Mucosa of descending colon (tissue), 3 donors: ENCODE results near the gene PPA1. TPM values are rescaled to one million over a fixed set of nuclear protein-coding genes. Genes with fewer than 3 reads are reported as not detected.
"Not testable (repeated sequence)": the region's sequence is repeated elsewhere in the genome, so short reads cannot be mapped to it uniquely, and the experiment has no call there.

ENCODE experiments used
- ATAC-seq: fragments of 200-7000 bp; cut with Tn5 transposase; one replicate; pipeline ENCODE4 v1.9.1; 2020; ENCODE audit warnings: mild to moderate bottlenecking, moderate library complexity
- DNase-seq, 3 donors: peaks; one replicate each; pipeline ENCODE4 v3.0.0-alpha.2; 2020
- H3K36me3 ChIP-seq: fragments of 200-600 bp; one replicate; pipeline ENCODE4 v1.8.0; 2021; ENCODE audit warnings: low read depth, mild to moderate bottlenecking
- H3K4me1 ChIP-seq: fragments of 200-600 bp; one replicate; pipeline ENCODE4 v1.8.0; 2021; ENCODE audit warnings: low read depth, mild to moderate bottlenecking
- H3K4me3 ChIP-seq: fragments of 200-600 bp; one replicate; pipeline ENCODE4 v1.8.0; 2021; ENCODE audit warnings: mild to moderate bottlenecking
- H3K9me3 ChIP-seq: fragments of 200-600 bp; one replicate; pipeline ENCODE4 v1.8.0; 2021; ENCODE audit warnings: mild to moderate bottlenecking
- intact Hi-C, 2 donors: fragments of 100-400 bp; cut with DNase I in 1 of 2; cut with micrococcal nuclease in 1 of 2; formaldehyde crosslinking; loops; one replicate each; pipeline versions ENCODE4 v1.11.0 to v1.11.1; 2022; cut with DNase I, micrococcal nuclease
- total RNA-seq, 3 donors: library from RNA; stranded (reverse); fragmentation: NEBNext Ultra II Directional in 2 of 3; extraction: Animal tissue kit (Norgen Biotek cat#: 25700) in 2 of 3; gene quantifications; one replicate each; pipeline versions ENCODE4 v1.2.1 to v1.2.4, GENCODE V29; 2021 to 2023
- TF ChIP-seq, protein P1 (sequence below): fragments of 200-600 bp; IDR thresholded peaks from one replicate; pipeline ENCODE4 v1.8.0; 2022; ENCODE audit warnings: antibody characterized with exemption, mild to moderate bottlenecking
- donor health status: DM: no; HTN: no; CAD: no; lungs with moderate emphysema.
- donor health status: DM: no; HTN: no; CAD: no.
- donor health status: DM: no; HTN: yes; CAD: no.

Gene PPA1
- total RNA-seq, 3 donors from 2014 or later: 97.1 to 166 (median 100) TPM

DNA sequence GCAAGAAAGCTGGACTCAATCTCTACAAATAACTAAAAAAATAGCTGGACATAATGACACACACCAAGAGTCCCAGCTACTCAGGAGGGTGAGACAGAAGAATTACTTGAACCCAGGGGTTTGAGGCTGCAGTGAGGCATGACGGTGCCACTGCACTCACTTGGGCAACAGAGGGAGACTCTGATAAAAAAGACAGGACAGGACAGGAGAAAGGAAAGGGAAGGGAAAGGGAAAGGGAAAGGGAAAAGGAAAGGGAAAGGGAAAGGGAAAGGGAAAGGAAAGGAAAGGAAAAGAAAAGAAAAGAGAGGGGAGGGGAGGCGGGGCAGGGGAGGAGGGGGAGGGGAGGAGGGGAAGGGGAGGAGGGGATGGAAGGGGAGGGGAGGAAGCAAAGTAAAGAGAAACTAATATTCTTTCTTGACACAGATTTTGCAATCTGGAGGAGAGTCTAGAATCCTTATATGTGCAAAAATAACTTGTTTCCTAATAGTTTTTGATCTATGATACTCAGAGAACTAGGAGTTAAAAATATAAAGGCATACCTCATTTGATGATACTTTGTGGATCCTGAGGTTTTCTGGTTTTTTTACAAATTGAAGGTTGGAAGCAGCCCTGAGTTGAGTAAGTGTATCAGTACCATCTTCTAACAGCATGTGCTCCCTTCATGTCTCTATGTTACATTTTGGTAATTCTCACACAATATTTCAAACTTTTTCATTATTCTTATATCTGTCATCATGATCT lies 70.9 kb downstream of the PPA1 start:
- H3K36me3 ChIP-seq: no peaks in the 10 kb centered on the region
- no peak for DNase-seq
- no peak overlapping the region for H3K4me3 ChIP-seq
- intact Hi-C loops: no loop called here
- no peaks in the 10 kb centered on the region for H3K9me3 ChIP-seq
- H3K4me1 ChIP-seq: peaks cover 7% of the 10 kb centered on the region
- no peak for ATAC-seq
- TF ChIP-seq, protein P1, sequence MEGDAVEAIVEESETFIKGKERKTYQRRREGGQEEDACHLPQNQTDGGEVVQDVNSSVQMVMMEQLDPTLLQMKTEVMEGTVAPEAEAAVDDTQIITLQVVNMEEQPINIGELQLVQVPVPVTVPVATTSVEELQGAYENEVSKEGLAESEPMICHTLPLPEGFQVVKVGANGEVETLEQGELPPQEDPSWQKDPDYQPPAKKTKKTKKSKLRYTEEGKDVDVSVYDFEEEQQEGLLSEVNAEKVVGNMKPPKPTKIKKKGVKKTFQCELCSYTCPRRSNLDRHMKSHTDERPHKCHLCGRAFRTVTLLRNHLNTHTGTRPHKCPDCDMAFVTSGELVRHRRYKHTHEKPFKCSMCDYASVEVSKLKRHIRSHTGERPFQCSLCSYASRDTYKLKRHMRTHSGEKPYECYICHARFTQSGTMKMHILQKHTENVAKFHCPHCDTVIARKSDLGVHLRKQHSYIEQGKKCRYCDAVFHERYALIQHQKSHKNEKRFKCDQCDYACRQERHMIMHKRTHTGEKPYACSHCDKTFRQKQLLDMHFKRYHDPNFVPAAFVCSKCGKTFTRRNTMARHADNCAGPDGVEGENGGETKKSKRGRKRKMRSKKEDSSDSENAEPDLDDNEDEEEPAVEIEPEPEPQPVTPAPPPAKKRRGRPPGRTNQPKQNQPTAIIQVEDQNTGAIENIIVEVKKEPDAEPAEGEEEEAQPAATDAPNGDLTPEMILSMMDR: no peak

DNA sequence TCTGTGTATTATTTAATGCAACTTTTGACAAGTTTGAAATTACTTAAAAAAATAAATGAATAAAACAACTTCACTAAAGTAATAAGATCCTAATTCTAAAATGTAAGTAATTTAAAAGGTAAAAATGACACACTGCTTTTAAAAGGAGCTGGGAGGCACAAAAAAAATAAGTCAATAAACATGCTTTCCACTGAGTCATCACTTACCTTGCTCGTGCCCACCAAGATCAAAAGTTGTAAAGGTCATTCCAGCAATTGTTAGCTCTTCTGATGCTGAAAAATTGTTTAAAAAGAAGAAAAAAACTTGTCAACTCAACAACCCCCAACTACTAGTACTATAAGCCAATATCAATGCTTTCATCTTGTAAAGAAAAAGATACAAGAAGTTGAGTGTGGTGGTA lies 72.4 kb downstream of the PPA1 start:
- ATAC-seq: no peak
- Histone ChIP-seq H3K36me3 (peaks cover 7% of the 10 kb centered on the region), H3K9me3 (no peaks in the 10 kb centered on the region), H3K4me1 (no peaks in the 10 kb centered on the region), H3K4me3 (no peak overlapping the region)
- TF ChIP-seq, protein P1: no peak
- intact Hi-C loops: no loop called here
- no peak for DNase-seq

- DNase-seq, H3K4me1 ChIP-seq, ATAC-seq, H3K36me3 ChIP-seq, H3K4me3 ChIP-seq, intact Hi-C loops, H3K9me3 ChIP-seq: not testable (repeated sequence)
Measured at GRCh38 chr10:70159366-70159765, 73.9 kb downstream of the PPA1 start.

GRCh38 chr10:70158113-70158512 lies 75.1 kb downstream of the PPA1 start:
- no peak for ATAC-seq
- intact Hi-C loops: no loop called here

DNA sequence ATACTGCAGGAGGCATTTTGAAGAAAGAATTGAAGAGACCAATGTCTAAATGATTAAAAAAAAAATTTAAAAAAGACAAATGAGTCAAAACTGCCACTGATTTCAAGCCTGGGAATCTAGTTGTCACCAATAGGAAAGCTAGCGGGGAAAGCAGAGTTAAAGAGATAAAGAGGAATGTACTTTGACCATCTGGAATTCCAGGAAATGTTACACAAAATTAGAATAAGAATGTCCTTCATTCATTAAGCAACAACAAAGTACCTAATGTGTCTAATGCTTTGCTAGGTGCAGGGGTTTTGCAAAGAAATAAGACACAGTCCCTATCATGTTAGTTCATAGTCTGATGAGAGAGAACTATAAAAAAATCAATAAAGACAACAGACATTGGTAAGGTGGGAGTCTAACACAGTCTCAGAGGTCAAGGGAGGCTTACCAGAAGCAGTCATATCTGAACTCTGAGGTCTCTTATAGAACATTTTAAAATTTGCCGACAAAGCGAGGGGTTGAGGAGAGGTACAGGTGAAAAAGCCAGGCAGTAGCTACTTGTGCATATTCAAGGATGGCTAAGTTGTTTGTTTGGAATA lies 77.9 kb downstream of the PPA1 start:
- intact Hi-C loops: no loop called here
- no peaks in the 10 kb centered on the region for H3K4me1 ChIP-seq
- ATAC-seq (no peak), DNase-seq (no peak)
- TF ChIP-seq, protein P1: no peak
- H3K4me3 ChIP-seq: no peak overlapping the region
- peaks cover 11% of the 10 kb centered on the region for H3K36me3 ChIP-seq
- H3K9me3 ChIP-seq: no peaks in the 10 kb centered on the region

More at GRCh38 chr10:70158113-70158512, 75.1 kb downstream of the PPA1 start:
- DNase-seq: no peak
- Histone ChIP-seq H3K4me1 (no peaks in the 10 kb centered on the region), H3K36me3 (peaks cover 11% of the 10 kb centered on the region), H3K9me3 (no peaks in the 10 kb centered on the region), H3K4me3 (no peak overlapping the region)
- TF ChIP-seq, protein P1: no peak

Other genes starting within 250 kb of the PPA1 start
- 10 to 100 TPM in 1 of 3 donors, 1 to 10 TPM in 2; 7.3 to 13.6 (median 8.7) TPM for gene MACROH2A2, start 180.6 kb downstream of the PPA1 start, total RNA-seq
- gene AIFM2, start 100.6 kb downstream of the PPA1 start, total RNA-seq: 10 to 100 TPM; 21.0 to 23.0 (median 22.7) TPM
- 10 to 100 TPM; 15.3 to 19.7 (median 15.8) TPM for gene TYSND1, start 86.7 kb downstream of the PPA1 start, total RNA-seq
- gene SAR1A, start 62.9 kb downstream of the PPA1 start, total RNA-seq: 100 to 1,000 TPM in 1 of 3 donors, 10 to 100 TPM in 2; 77.5 to 102 (median 78.1) TPM
- gene NPFFR1, start 50.6 kb upstream of the PPA1 start, total RNA-seq: under 1 TPM; 0.06 to 0.10 (median 0.06) TPM
- 10 to 100 TPM in 1 of 3 donors, 1 to 10 TPM in 2; 2.9 to 14.5 (median 5.4) TPM for gene LRRC20, start 149.2 kb upstream of the PPA1 start, total RNA-seq
- 100 to 1,000 TPM in 2 of 3 donors, 10 to 100 TPM in 1; 88.1 to 131 (median 105) TPM for gene EIF4EBP2, start 170.7 kb upstream of the PPA1 start, total RNA-seq
- gene NODAL, start 208.3 kb upstream of the PPA1 start, total RNA-seq: not detected
- gene PALD1, start 245.3 kb upstream of the PPA1 start, total RNA-seq: 10 to 100 TPM in 1 of 3 donors, 1 to 10 TPM in 2; 1.9 to 15.9 (median 3.2) TPM